Body of pancreas (tissue), 4 donors: ENCODE results near the gene PACSIN2.

Source experiments
- POLR2A ChIP-seq, 3 donors: fragments of 450-650 bp; IDR thresholded peaks; one replicate each; pipeline ENCODE4 v1.6.1; 2016; ENCODE audit warnings: antibody characterized with exemption in 3 of 3, mild to moderate bottlenecking in 2 of 3
- TF ChIP-seq, protein P1 (sequence below), 7 experiments: fragments of 450-650 bp in 4 of 7; fragments of 200-600 bp in 3 of 7; sonication (generic) in 3 of 7; IDR thresholded peaks; one replicate each; pipeline ENCODE4 v1.5.1; 2016 to 2019; ENCODE audit warnings: antibody characterized with exemption in 7 of 7

DNA sequence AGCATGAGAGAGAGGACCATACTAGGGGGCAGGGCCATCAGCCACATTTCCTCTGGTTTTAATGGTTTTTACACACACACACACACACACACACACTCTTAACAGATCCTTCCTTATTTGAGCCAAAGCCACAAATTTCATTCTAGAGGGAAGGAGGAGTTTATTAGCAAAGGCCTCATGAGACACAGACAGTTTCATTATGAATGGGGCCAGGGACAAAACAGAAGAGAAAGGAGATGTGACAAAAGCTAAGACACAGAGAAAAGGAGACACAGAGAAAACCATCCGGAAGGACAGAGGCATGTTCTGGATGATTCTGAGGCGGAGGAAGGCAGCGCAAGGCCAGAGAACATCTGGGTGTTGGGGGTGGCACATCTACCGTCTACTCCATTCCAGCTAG, 125.6 kb downstream of the PACSIN2 start:
- TF ChIP-seq, protein P1, sequence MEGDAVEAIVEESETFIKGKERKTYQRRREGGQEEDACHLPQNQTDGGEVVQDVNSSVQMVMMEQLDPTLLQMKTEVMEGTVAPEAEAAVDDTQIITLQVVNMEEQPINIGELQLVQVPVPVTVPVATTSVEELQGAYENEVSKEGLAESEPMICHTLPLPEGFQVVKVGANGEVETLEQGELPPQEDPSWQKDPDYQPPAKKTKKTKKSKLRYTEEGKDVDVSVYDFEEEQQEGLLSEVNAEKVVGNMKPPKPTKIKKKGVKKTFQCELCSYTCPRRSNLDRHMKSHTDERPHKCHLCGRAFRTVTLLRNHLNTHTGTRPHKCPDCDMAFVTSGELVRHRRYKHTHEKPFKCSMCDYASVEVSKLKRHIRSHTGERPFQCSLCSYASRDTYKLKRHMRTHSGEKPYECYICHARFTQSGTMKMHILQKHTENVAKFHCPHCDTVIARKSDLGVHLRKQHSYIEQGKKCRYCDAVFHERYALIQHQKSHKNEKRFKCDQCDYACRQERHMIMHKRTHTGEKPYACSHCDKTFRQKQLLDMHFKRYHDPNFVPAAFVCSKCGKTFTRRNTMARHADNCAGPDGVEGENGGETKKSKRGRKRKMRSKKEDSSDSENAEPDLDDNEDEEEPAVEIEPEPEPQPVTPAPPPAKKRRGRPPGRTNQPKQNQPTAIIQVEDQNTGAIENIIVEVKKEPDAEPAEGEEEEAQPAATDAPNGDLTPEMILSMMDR (IDR thresholded peaks at IDR 0.05), result no peak
- TF ChIP-seq POLR2A (IDR thresholded peaks at IDR 0.05), result peak in 1 of 3 donors; percentile 10
